Stimulated activated CD8-positive, alpha-beta memory T cell treated with anti-CD3 and anti-CD28 coated beads, Interleukin-7, amount 100 ng/mL, for 24 hours (primary cell): ENCODE measurements around the gene LDB3.

Source experiments
- DNase-seq: peaks from one replicate; pipeline ENCODE4 v3.0.0-alpha.2; 2020; ENCODE audit warnings: low read depth

LDB3 gene

GRCh38 chr10:86651021-86651471 is 17.3 kb upstream of the LDB3 start:
- no peak for DNase-seq

GRCh38 chr10:86651631-86652331 is 16.5 kb upstream of the LDB3 start:
- DNase-seq: no peak

GRCh38 chr10:86652361-86653202 is 15.7 kb upstream of the LDB3 start:
- no peak for DNase-seq

GRCh38 chr10:86653379-86653778 is 14.9 kb upstream of the LDB3 start:
- DNase-seq: no peak

GRCh38 chr10:86653987-86654386 is 14.3 kb upstream of the LDB3 start:
- DNase-seq: no peak

GRCh38 chr10:86654411-86655172 is 13.7 kb upstream of the LDB3 start, which contains the start of gene OPN4:
TSS of gene OPN4 (plus strand) at chr10:86654547. CDS start at chr10:86654784, 237 bp downstream.
- no peak for DNase-seq

- no peak for DNase-seq
Observed at GRCh38 chr10:86655173-86655540, 13.2 kb upstream of the LDB3 start.

GRCh38 chr10:86655596-86655995 is 12.7 kb upstream of the LDB3 start:
- DNase-seq: no peak

GRCh38 chr10:86657011-86657395 is 11.3 kb upstream of the LDB3 start:
- no peak for DNase-seq

- DNase-seq: no peak
Observed at GRCh38 chr10:86657396-86658011, 10.8 kb upstream of the LDB3 start.

- DNase-seq: no peak
Observed at GRCh38 chr10:86658261-86658741, 10.0 kb upstream of the LDB3 start.

GRCh38 chr10:86658751-86659150 is 9.6 kb upstream of the LDB3 start:
- no peak for DNase-seq

GRCh38 chr10:86659161-86659691 is 9.1 kb upstream of the LDB3 start:
- DNase-seq: no peak

GRCh38 chr10:86659721-86660453 is 8.4 kb upstream of the LDB3 start:
- no peak for DNase-seq

GRCh38 chr10:86661161-86662025 is 6.9 kb upstream of the LDB3 start:
- DNase-seq: no peak

- no peak for DNase-seq
Observed at GRCh38 chr10:86662186-86663045, 5.9 kb upstream of the LDB3 start.

- DNase-seq: no peak
Observed at GRCh38 chr10:86663046-86663345, 5.3 kb upstream of the LDB3 start.

- no peak for DNase-seq
Observed at GRCh38 chr10:86663576-86664339, 4.6 kb upstream of the LDB3 start.
